Muscle layer of colon (tissue), 2 donors: ENCODE data around the gene SAPCD1.
A peak's percentile ranks its signal among the peaks of the same experiment; 100 is the strongest.
"Not testable (repeated sequence)": the region's sequence is repeated elsewhere in the genome, so short reads cannot be mapped to it uniquely, and the experiment has no call there.

Experiments used
- H3K27ac ChIP-seq: one replicate; pipeline ENCODE4 v1.7.0; 2013; ENCODE audit warnings: low read depth, mild to moderate bottlenecking, low read length, moderate library complexity
- H3K27me3 ChIP-seq, 2 donors: one replicate each; pipeline ENCODE4 v1.7.0; 2013; ENCODE audit warnings: low read length in 2 of 2, mild to moderate bottlenecking in 2 of 2; ENCODE audit not compliant: insufficient read depth in 2 of 2, control insufficient read depth in 1 of 2
- H3K36me3 ChIP-seq: one replicate; pipeline ENCODE4 v1.7.0; 2013; ENCODE audit warnings: mild to moderate bottlenecking, low read length; ENCODE audit not compliant: insufficient read depth
- H3K4me1 ChIP-seq: one replicate; pipeline ENCODE4 v1.7.0; 2013; ENCODE audit warnings: mild to moderate bottlenecking, low read length; ENCODE audit not compliant: insufficient read depth
- H3K4me3 ChIP-seq, 2 donors: one replicate each; pipeline ENCODE4 v1.7.0; 2013; ENCODE audit warnings: low read length in 2 of 2, low read depth in 1 of 2, mild to moderate bottlenecking in 1 of 2, moderate library complexity in 1 of 2
- H3K9ac ChIP-seq: one replicate; pipeline ENCODE4 v1.7.0; 2013; ENCODE audit warnings: low read length
- H3K9me3 ChIP-seq: one replicate; pipeline ENCODE4 v1.7.0; 2013; ENCODE audit warnings: mild to moderate bottlenecking, low read length
- donor health status: abdominal sarcoma.
- donor health status: Adenocarcinoma of cecum.

The SAPCD1 gene

DNA sequence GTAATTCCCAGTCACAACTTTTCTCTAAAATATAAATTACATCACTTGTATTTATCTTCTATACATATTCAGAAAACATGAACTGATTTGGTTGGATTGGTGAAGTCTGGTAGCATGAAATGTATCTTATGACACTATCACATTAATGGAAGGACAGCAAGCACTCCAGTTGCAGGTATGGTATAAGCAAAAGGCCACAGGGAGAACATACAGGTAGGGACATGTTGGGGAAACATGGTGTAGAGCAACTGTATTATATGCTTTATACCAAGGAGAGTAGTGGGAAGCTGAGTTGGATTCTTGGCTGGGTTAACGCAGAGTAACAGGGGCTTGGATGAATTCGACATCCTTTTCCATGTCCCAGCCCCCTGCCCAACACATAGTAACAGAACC is 34.5 kb downstream of the SAPCD1 start:
- Histone ChIP-seq H3K9me3 (no peaks in the 10 kb centered on the region), H3K4me3 (no peak overlapping the region), H3K27ac (no peak overlapping the region), H3K27me3 (no peaks in the 10 kb centered on the region), H3K36me3 (peaks cover 8% of the 10 kb centered on the region), H3K9ac (no peak overlapping the region), H3K4me1 (peaks cover 11% of the 10 kb centered on the region)

DNA sequence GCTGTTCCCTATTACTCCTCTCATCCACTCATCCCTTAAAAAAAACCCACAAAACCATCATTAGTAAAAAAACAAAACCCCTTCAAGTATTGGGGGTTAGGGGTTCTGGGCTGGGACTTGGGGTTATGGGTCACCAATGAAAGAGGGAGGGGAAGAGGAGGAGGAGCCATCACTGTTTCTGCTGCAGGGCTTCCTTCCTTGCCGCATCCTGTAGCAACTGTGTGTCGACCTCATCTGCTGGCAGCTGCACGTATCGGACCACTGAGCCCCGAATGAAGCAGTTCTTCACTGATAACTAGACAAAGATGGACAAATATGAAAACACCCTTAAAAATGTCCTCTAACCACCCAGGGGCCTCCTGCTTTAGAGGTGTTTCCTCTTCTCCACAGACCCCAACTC is 35.1 kb downstream of the SAPCD1 start:
- Histone ChIP-seq H3K9me3 (no peaks in the 10 kb centered on the region), H3K27ac (no peak overlapping the region), H3K36me3 (peaks cover 8% of the 10 kb centered on the region), H3K9ac (no peak overlapping the region), H3K27me3 (no peaks in the 10 kb centered on the region), H3K4me3 (no peak overlapping the region), H3K4me1 (peaks cover 11% of the 10 kb centered on the region)

DNA sequence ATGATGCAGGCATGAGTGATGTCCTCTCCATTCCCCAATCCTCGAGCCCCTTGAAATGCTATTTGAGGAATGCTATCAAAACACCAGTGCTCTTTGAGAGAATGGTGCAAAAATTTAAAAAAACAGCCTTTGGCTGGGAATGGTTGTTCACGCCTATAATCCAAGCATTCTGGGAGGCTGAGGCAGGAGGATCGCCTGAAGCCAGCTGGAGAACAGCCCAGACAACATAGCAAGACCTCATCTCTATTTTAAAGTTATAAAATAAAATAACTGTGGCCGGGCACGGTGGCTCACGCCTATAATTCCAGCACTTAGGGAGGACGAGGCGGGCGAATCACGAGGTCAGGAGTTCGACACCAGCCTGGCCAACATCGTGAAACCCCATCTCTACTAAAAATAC is 37.3 kb downstream of the SAPCD1 start:
- Histone ChIP-seq H3K27me3 (no peaks in the 10 kb centered on the region), H3K9ac (no peak overlapping the region), H3K27ac (no peak overlapping the region), H3K4me1 (peaks cover 4% of the 10 kb centered on the region), H3K9me3 (no peaks in the 10 kb centered on the region), H3K36me3 (peaks cover 15% of the 10 kb centered on the region), H3K4me3 (no peak overlapping the region)

- not testable (repeated sequence) for H3K9me3 ChIP-seq, H3K9ac ChIP-seq, H3K27ac ChIP-seq, H3K4me3 ChIP-seq, H3K27me3 ChIP-seq
- H3K4me1 ChIP-seq = peaks cover 10% of the 10 kb centered on the region
- peaks cover 15% of the 10 kb centered on the region for H3K36me3 ChIP-seq
Measured at GRCh38 chr6:31801031-31801927, 38.8 kb downstream of the SAPCD1 start.

GRCh38 chr6:31805939-31806469 is 43.5 kb downstream of the SAPCD1 start:
- H3K36me3 ChIP-seq = peaks cover 7% of the 10 kb centered on the region
- H3K27ac ChIP-seq = peak overlapping the region; percentile 95

DNA sequence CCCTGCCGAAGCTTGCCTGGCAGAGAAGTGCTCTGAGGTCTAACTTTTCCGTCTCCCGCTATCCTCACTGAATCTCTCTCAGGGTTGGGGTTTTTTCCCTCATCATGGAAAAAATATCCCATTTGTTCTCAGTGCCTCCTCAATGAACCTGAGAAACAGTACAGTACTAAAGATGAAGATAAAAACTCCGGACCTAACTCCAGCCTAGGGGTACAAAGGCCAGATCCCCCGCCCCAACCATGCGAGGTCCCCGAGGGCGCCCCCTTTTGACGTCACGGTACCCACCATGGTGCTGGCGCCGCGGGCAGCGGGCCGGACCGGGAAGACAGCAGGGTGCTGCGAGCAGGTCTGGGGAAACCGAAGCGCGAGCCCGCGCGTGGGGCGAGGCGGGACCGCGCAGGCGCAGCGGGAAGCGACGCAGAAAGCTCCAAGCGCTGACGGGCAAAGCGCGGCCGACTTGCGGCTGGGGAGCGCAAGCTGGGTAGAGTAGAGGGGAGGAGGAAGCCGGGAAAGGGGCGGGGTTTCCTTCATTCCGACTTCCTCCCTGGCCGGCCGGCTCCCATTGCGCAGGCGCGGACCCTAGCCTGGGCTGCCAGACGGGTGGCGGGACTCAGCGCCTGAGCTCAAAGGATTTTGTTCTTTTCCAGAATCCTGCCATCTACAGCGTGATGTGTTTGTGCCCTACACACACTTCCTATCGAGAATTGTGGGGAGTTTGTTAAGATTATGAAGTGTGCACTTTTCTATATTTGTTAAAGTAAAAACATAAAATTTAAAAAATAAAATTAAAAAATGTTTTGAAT is 44.2 kb downstream of the SAPCD1 start, which contains the start of gene LSM2:
TSS of gene LSM2 (minus strand) at position 497 of the 803 bp plus-strand sequence. CDS start at position 288, 209 bp downstream.
- Histone ChIP-seq H3K9me3 (no peaks in the 10 kb centered on the region), H3K27me3 (no peaks in the 10 kb centered on the region), H3K4me1 (peaks cover 11% of the 10 kb centered on the region), H3K27ac (peak within 1 kb of the TSS; percentile 95), H3K9ac (peak within 1 kb of the TSS; percentile 99), H3K36me3 (peaks cover 7% of the 10 kb centered on the region), H3K4me3 (peak within 1 kb of the TSS; percentile 67 to 84)

More at GRCh38 chr6:31805939-31806469, 43.5 kb downstream of the SAPCD1 start:
- Histone ChIP-seq H3K9ac (peak overlapping the region; percentile 99), H3K9me3 (no peaks in the 10 kb centered on the region), H3K4me3 (peak overlapping the region; percentile 67 to 84), H3K27me3 (no peaks in the 10 kb centered on the region), H3K4me1 (peaks cover 11% of the 10 kb centered on the region)

GRCh38 chr6:31808599-31808998 is 46.1 kb downstream of the SAPCD1 start:
- not testable (repeated sequence) for H3K4me3 ChIP-seq, H3K36me3 ChIP-seq, H3K27me3 ChIP-seq, H3K9me3 ChIP-seq, H3K27ac ChIP-seq, H3K9ac ChIP-seq
- H3K4me1 ChIP-seq = peaks cover 15% of the 10 kb centered on the region

- Histone ChIP-seq H3K9ac (no peak overlapping the region), H3K4me3 (no peak overlapping the region), H3K27ac (no peak overlapping the region), H3K4me1 (peaks cover 9% of the 10 kb centered on the region), H3K9me3 (no peaks in the 10 kb centered on the region), H3K36me3 (no peaks in the 10 kb centered on the region), H3K27me3 (no peaks in the 10 kb centered on the region)
Measured at GRCh38 chr6:31811645-31812044, 49.2 kb downstream of the SAPCD1 start.

DNA sequence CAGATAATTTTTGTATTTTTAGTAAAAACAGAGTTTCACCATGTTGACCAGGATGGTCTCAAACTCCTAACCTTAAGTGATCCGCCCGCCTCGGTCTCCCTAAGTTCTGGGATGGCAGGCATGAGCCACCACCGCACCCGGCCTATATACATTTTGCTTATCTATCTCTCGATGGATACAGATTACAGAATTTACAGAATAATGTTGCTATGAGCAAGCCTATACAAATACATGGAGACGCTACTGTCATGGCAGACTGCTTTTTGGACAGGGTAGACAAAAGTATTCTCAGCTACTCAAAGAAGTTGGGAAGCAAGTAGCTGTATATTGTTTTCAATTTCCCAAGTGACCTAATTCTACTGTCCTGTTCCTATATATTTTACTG is 51.0 kb downstream of the SAPCD1 start:
- Histone ChIP-seq H3K9me3 (no peaks in the 10 kb centered on the region), H3K27me3 (no peaks in the 10 kb centered on the region), H3K36me3 (no peaks in the 10 kb centered on the region), H3K9ac (peak overlapping the region; percentile 10), H3K4me3 (peak overlapping the region in 1 of 2 donors; percentile 28), H3K4me1 (peaks cover 18% of the 10 kb centered on the region), H3K27ac (peak overlapping the region; percentile 88)
